A549 (cell line): Measurements from ENCODE around the gene DEGS1. TPM values are rescaled to one million over a fixed set of nuclear protein-coding genes. Genes with fewer than 3 reads are reported as not detected.

Experiments used
- ATAC-seq, 2 experiments: fragments of 200-7000 bp in 1 of 2; fragments of >200 bp in 1 of 2; cut with Nextera tagmentation in 1 of 2; cut with Tn5 transposase in 1 of 2; 3 replicates each; pipeline versions ENCODE4 v1.8.0 to v1.9.1; 2018 to 2020; ENCODE audit warnings: mild to moderate bottlenecking in 1 of 2, moderate library complexity in 1 of 2
- CTCF ChIA-PET: fragments of 300-600 bp; sonication (Branson Sonifier 250); formaldehyde crosslinking; extraction: SDS; loops from one replicate; lab custom pipeline; 2021; ENCODE audit warnings: antibody characterized with exemption, inconsistent platforms; lab: Yijun Ruan, JAX
- POLR2A ChIA-PET: fragments of 350-600 bp; formaldehyde crosslinking; extraction: SDS; loops from one replicate; lab custom pipeline; 2021; ENCODE audit warnings: antibody characterized with exemption, inconsistent platforms; lab: Yijun Ruan, JAX
- DNase-seq, 2 experiments: peaks; one replicate each; pipeline versions ENCODE4 v3.0.0 to v3.0.0-alpha.2; 2011 to 2016; ENCODE audit warnings: low read depth in 1 of 2, low spot score in 1 of 2
- FAIRE-seq: peaks from 2 replicates; lab custom pipeline; 2011; peaks lifted over from hg19 to GRCh38; lab: Jason Lieb, UNC
- H3K27ac ChIP-seq, 2 experiments: fragments of >200 bp; sonication (Bioruptor Twin); formaldehyde crosslinking; 3 replicates each; pipeline ENCODE4 v1.5.1; 2016 to 2017
- H3K4me1 ChIP-seq: fragments of >200 bp; sonication (Bioruptor Twin); formaldehyde crosslinking; 3 replicates; pipeline ENCODE4 v1.6.1; 2016
- H3K4me2 ChIP-seq: fragments of >200 bp; sonication (Bioruptor Twin); formaldehyde crosslinking; 3 replicates; pipeline ENCODE4 v1.6.1; 2016
- H3K4me3 ChIP-seq: fragments of >200 bp; sonication (Bioruptor Twin); formaldehyde crosslinking; 3 replicates; pipeline ENCODE4 v1.5.1; 2016
- H3K9me3 ChIP-seq: fragments of >200 bp; sonication (Bioruptor Twin); formaldehyde crosslinking; 3 replicates; pipeline ENCODE4 v1.6.1; 2016
- BHLHE40 ChIP-seq: IDR thresholded peaks from 2 replicates; pipeline ENCODE4 v1.6.1; 2012; ENCODE audit warnings: low read depth, low read length, inconsistent platforms
- CBX8 ChIP-seq: fragments of 200-600 bp; sonication (generic); IDR thresholded peaks from 2 replicates; pipeline ENCODE4 v1.6.1; 2016
- CEBPB ChIP-seq, 2 experiments: fragments of >200 bp in 1 of 2; sonication (Bioruptor Twin) in 1 of 2; formaldehyde crosslinking in 1 of 2; IDR thresholded peaks; 2 replicates each; pipeline ENCODE4 v1.6.1; 2012 to 2016
- CHD2 ChIP-seq: fragments of 150-350 bp; IDR thresholded peaks from 2 replicates; pipeline ENCODE4 v1.6.1; 2014; ENCODE audit warnings: low read length; ENCODE audit not compliant: partially characterized antibody
- CHD4 ChIP-seq: fragments of 200-600 bp; sonication (generic); IDR thresholded peaks from 2 replicates; pipeline ENCODE4 v1.6.1; 2016; ENCODE audit warnings: antibody characterized with exemption, mild to moderate bottlenecking, borderline replicate concordance
- GATA3 ChIP-seq: IDR thresholded peaks from 2 replicates; pipeline ENCODE4 v1.6.1; 2012; ENCODE audit warnings: borderline replicate concordance
- HEYL ChIP-seq: fragments of 250-450 bp; sonication (Bioruptor Pico); IDR thresholded peaks from 2 replicates; pipeline ENCODE4 v1.8.0; 2021; ENCODE audit warnings: mild to moderate bottlenecking, moderate library complexity
- HOXA7 ChIP-seq: fragments of 250-450 bp; sonication (Bioruptor Pico); IDR thresholded peaks from 2 replicates; pipeline ENCODE4 v1.5.0; 2020; ENCODE audit warnings: mild to moderate bottlenecking, moderate library complexity
- HOXB5 ChIP-seq: fragments of 250-450 bp; sonication (Bioruptor Pico); IDR thresholded peaks from 2 replicates; pipeline ENCODE4 v1.5.0; 2020; ENCODE audit warnings: mild to moderate bottlenecking, moderate library complexity
- KDM1A ChIP-seq: fragments of 200-600 bp; sonication (generic); IDR thresholded peaks from 2 replicates; pipeline ENCODE4 v1.6.1; 2016; ENCODE audit warnings: low read depth, mild to moderate bottlenecking
- KDM5A ChIP-seq: fragments of 200-600 bp; sonication (generic); IDR thresholded peaks from 2 replicates; pipeline ENCODE4 v1.6.1; 2016; ENCODE audit warnings: antibody characterized with exemption, mild to moderate bottlenecking
- MAFK ChIP-seq: fragments of 450-650 bp; IDR thresholded peaks from 2 replicates; pipeline ENCODE4 v1.6.1; 2014; ENCODE audit not compliant: partially characterized antibody
- NFE2L2 ChIP-seq: fragments of 150-350 bp; conservative IDR thresholded peaks from 2 replicates; pipeline ENCODE4 v1.6.1; 2014; ENCODE audit warnings: low read length
- NPAS2 ChIP-seq: fragments of 250-450 bp; sonication (Bioruptor Pico); IDR thresholded peaks from 2 replicates; pipeline ENCODE4 v1.8.0; 2022; ENCODE audit warnings: mild to moderate bottlenecking, moderate library complexity, borderline replicate concordance
- POLR2A ChIP-seq: IDR thresholded peaks from 2 replicates; pipeline ENCODE4 v1.6.1; 2012; ENCODE audit warnings: mild to moderate bottlenecking, low read length
- POLR2AphosphoS2 ChIP-seq: conservative IDR thresholded peaks from 2 replicates; pipeline ENCODE4 v1.6.1; 2012; ENCODE audit warnings: low read length, improper control_type of control experiment, inconsistent platforms
- RARB ChIP-seq: fragments of 250-450 bp; sonication (Bioruptor Pico); IDR thresholded peaks from 2 replicates; pipeline ENCODE4 v1.8.0; 2021; ENCODE audit warnings: mild to moderate bottlenecking, moderate library complexity
- SMC3 ChIP-seq: fragments of >200 bp; sonication (Bioruptor Twin); formaldehyde crosslinking; IDR thresholded peaks from 3 replicates; pipeline ENCODE4 v1.6.1; 2018; ENCODE audit warnings: inconsistent platforms
- ZC3H11A ChIP-seq: fragments of 450-650 bp; IDR thresholded peaks from 2 replicates; pipeline ENCODE4 v1.6.1; 2014; ENCODE audit warnings: antibody characterized with exemption, mild to moderate bottlenecking
- ZNF302 ChIP-seq: fragments of 250-450 bp; sonication (Bioruptor Pico); IDR thresholded peaks from 2 replicates; pipeline ENCODE4 v1.9.0; 2021; ENCODE audit warnings: inconsistent platforms, mild to moderate bottlenecking, moderate library complexity
- ZSCAN20 ChIP-seq: fragments of 250-450 bp; sonication (Bioruptor Pico); IDR thresholded peaks from 2 replicates; pipeline ENCODE4 v1.8.0; 2022; ENCODE audit warnings: mild to moderate bottlenecking, moderate library complexity
- WGBS: methylation state at CpG from one replicate; pipeline ENCODE4 v1.1.6; 2017; ENCODE audit errors: missing lambda C conversion rate; 5-methylcytosine and 5-hydroxymethylcytosine counted together
- polyA plus RNA-seq, 4 experiments: library from polyadenylated mRNA; depleted of rRNA in 3 of 4; stranded (reverse); fragments of >200 nt; fragmentation: RNase III in 1 of 4; extraction: RNeasy Plus Mini Kit Qiagen cat#74134 plus additional on column Dnase treatment in 1 of 4; gene quantifications; 2 replicates in 3 of 4; 3 replicates in 1 of 4; pipeline ENCODE4 v1.2.3, GENCODE V29; 2011 to 2017
- TF ChIP-seq, protein P1 (sequence below): IDR thresholded peaks from 2 replicates; pipeline ENCODE4 v1.6.1; 2012
- TF ChIP-seq, protein P2 (sequence below): fragments of >200 bp; sonication (Bioruptor Twin); formaldehyde crosslinking; IDR thresholded peaks from 3 replicates; pipeline ENCODE4 v1.6.1; 2016

Gene DEGS1
- polyA plus RNA-seq, 2 of the 4 experiments (the other 2 are of a cell fraction) = 109 to 112 TPM

DNA sequence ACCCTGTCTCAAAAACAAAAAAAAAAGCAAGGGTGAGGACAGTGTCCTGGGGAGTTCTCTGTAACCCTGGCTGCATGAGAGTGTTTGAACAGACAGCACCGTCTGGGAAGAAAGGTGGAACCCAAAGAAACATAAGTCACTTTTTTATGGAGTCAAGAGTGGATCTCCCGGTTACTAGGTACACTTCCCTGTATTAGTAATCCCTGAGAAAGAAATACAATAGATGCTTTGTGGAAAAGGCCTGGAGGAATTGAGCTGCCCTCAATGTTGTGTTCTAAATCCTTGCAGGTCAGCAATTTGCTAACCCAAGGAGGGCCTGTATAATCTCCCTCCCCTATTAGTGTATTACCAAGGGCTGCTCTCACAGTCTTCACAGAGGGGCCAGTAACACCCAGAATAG, 16.6 kb downstream of the DEGS1 start:
- Histone ChIP-seq H3K4me3 (no peak overlapping the region), H3K27ac (no peak overlapping the region), H3K9me3 (no peaks in the 10 kb centered on the region), H3K4me2 (no peak overlapping the region), H3K4me1 (peaks cover 13% of the 10 kb centered on the region)
- DNase-seq = no peak
- ChIA-PET POLR2A (no interaction called here), CTCF (interaction anchor here (1.2 to 1.8 kb wide), 2 partner anchors 9 to 12 kb away, joined by 4 read pairs; no protein-coding TSS in a partner anchor)
- no peak for ATAC-seq
- no peak for TF ChIP-seq BHLHE40
- peak; percentile 7 for TF ChIP-seq MAFK
- 49% methylated on average over 2 of the region's 2 CpGs for WGBS
- no peak for FAIRE-seq

DNA sequence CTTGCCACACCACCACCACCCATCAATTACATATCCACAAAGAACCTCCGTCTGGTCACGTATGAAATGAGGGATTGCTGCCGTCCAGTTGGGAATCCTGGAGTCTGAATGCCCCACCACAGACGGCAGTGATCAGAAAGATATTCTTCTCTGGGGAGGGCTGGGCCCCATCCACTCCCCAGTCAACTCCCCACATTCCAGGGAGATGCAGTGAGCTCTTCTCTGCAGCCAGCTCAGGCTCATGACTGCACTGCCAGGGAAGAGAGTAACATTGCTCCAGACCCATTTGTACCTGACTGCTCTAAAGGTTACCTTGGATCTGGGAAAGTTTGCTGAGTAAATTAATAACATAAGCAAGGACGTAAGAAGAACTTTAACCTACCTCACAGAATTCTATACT, 18.3 kb downstream of the DEGS1 start:
- FAIRE-seq = no peak
- CTCF ChIA-PET = no interaction called here
- POLR2A ChIA-PET = no interaction called here

DNA sequence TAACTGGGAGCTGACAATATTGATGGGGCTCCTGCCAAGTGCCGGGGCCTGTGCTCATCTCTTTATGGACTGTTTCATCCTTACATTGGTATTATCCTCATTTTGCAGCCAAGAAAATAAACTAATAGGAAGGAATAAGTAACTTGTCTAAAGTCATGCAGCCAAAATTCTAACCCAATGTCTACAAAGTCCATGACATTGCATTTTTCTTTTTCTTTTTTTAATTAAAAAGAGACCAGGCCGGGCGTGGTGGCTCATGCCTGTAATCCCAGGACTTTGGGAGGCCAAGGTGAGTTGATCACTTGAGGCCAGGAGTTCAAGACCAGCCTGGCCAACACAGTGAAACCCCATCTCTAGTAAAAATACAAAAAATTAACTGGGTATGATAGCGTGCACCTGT, 18.8 kb downstream of the DEGS1 start:
- no peak for FAIRE-seq
- Histone ChIP-seq H3K9me3 (no peaks in the 10 kb centered on the region), H3K4me1 (peaks cover 22% of the 10 kb centered on the region), H3K4me2 (no peak overlapping the region), H3K4me3 (no peak overlapping the region)
- no peak for DNase-seq
- whole genome bisulfite sequencing = 84% methylated on average over 4 of the region's 4 CpGs
- ChIA-PET POLR2A (no interaction called here), CTCF (no interaction called here)
- no peak for ATAC-seq
- TF ChIP-seq MAFK = peak; percentile 34
- TF ChIP-seq ZNF302 = no peak
- TF ChIP-seq, all 56 proteins: peak for 1
- no peak overlapping the region for H3K27ac ChIP-seq

More for the DNA sequence above, 18.3 kb downstream of the DEGS1 start:
- peak; percentile 29 to 44; a peak in 2 of 6 replicates for ATAC-seq
- no peak overlapping the region for H3K27ac ChIP-seq
- TF ChIP-seq ZSCAN20 (CRISPR knock-in tag) = no peak
- no peak for TF ChIP-seq POLR2AphosphoS2
- no peak for TF ChIP-seq NFE2L2
- no peak for TF ChIP-seq NPAS2
- no peak for TF ChIP-seq HEYL
- TF ChIP-seq, protein P1, sequence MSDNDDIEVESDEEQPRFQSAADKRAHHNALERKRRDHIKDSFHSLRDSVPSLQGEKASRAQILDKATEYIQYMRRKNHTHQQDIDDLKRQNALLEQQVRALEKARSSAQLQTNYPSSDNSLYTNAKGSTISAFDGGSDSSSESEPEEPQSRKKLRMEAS = no peak
- no peak for TF ChIP-seq POLR2A
- no peak for TF ChIP-seq CBX8
- no peak for TF ChIP-seq CHD4
- no peak for TF ChIP-seq HOXA7
- TF ChIP-seq SMC3 = no peak
- TF ChIP-seq MAFK = no peak
- no peak for TF ChIP-seq BHLHE40
- no peak for TF ChIP-seq ZC3H11A
- no peak for TF ChIP-seq KDM1A
- no peak for TF ChIP-seq KDM5A
- TF ChIP-seq RARB (CRISPR knock-in tag) = no peak
- no peak for TF ChIP-seq CEBPB (IDR thresholded peaks at IDR 0.05)
- TF ChIP-seq GATA3 = no peak
- TF ChIP-seq, all 56 proteins: peak for 0
- WGBS = 66% methylated on average over 5 of the region's 5 CpGs
- no peak for DNase-seq
- Histone ChIP-seq H3K4me1 (peaks cover 22% of the 10 kb centered on the region), H3K9me3 (no peaks in the 10 kb centered on the region), H3K4me2 (no peak overlapping the region), H3K4me3 (no peak overlapping the region)

DNA sequence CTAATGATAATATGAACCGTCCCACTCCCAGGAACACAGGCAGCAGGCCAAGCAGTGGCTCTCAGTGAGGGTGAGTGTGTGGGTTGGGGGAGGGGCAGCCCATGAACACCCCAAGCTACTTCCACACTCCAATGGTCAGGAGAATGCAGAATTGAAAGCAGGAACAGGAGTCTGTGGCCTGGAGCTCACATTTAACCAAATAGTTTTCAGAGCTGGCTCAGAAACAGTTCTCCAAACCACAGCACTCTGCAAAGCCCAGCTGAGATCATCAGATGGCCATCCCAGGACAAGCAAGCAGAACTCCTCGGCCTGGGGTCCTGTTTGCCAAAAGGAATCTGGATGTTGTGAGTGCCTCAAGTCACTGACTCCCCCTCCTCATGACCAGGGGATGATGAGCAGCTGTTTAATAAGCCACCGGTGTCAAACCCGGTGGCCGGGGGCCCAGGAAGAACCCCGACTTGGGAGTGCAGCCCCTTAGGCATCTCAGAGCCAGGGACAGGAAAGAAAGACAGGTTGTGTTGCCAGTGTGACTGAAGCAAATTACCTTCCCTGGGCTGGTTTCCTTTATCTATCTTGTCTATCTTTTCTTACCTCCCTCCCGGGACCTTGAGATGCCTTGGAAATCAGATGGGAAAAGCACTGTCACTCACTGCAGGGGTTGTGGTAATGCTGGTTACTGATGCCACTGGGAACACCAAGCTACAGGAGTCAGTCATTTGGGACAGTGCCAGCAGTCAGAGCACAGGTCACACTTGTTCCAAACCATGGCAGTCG, 20.4 kb downstream of the DEGS1 start:
- TF ChIP-seq CHD2 (no peak), HOXA7 (no peak), HOXB5 (CRISPR knock-in tag) (no peak), GATA3 (no peak), NPAS2 (no peak)
- TF ChIP-seq, protein P2, sequence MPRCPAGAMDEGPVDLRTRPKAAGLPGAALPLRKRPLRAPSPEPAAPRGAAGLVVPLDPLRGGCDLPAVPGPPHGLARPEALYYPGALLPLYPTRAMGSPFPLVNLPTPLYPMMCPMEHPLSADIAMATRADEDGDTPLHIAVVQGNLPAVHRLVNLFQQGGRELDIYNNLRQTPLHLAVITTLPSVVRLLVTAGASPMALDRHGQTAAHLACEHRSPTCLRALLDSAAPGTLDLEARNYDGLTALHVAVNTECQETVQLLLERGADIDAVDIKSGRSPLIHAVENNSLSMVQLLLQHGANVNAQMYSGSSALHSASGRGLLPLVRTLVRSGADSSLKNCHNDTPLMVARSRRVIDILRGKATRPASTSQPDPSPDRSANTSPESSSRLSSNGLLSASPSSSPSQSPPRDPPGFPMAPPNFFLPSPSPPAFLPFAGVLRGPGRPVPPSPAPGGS = no peak
- H3K4me2 ChIP-seq = no peak overlapping the region; the same call in 2 of the 3 replicates
- peaks cover 22% of the 10 kb centered on the region for H3K4me1 ChIP-seq
- H3K4me3 ChIP-seq = no peak overlapping the region
- no peaks in the 10 kb centered on the region for H3K9me3 ChIP-seq
- ChIA-PET POLR2A (interaction anchor here (0.5 kb wide), 1 partner anchor 10 kb away, joined by 3 read pairs; no protein-coding TSS in a partner anchor), CTCF (interaction anchor here (0.7 to 1.8 kb wide), 3 partner anchors 10 to 420 kb away, joined by 3 to 4 read pairs (median 4); no protein-coding TSS in a partner anchor)
- ATAC-seq = no peak
- FAIRE-seq = no peak
- WGBS = 86% methylated on average over 8 of the region's 8 CpGs
- no peak for DNase-seq
- no peak overlapping the region; a peak in 1 of 6 replicates for H3K27ac ChIP-seq
